Measurements from ENCODE around the gene FNBP1.

DNA sequence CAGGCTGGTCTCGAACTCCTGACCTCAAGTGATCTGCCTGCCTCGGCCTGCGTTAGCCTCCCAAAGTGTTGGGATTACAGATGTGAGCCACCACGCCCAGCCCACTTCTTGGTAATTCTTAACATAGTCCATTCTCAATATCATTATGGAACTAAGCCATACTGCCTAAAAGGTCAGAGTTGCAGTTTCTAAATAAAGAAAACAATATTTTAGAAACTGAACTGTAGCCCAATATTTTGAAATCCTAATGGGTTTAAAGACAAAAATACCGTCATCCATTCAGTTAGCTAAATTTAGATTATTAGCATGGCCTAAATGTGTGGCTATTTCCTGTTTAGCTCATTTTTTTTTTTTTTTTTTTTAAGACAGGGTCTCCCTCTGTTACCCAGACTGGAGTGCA is 108.2 kb downstream of the FNBP1 start:
- TF ChIP-seq, protein P1, sequence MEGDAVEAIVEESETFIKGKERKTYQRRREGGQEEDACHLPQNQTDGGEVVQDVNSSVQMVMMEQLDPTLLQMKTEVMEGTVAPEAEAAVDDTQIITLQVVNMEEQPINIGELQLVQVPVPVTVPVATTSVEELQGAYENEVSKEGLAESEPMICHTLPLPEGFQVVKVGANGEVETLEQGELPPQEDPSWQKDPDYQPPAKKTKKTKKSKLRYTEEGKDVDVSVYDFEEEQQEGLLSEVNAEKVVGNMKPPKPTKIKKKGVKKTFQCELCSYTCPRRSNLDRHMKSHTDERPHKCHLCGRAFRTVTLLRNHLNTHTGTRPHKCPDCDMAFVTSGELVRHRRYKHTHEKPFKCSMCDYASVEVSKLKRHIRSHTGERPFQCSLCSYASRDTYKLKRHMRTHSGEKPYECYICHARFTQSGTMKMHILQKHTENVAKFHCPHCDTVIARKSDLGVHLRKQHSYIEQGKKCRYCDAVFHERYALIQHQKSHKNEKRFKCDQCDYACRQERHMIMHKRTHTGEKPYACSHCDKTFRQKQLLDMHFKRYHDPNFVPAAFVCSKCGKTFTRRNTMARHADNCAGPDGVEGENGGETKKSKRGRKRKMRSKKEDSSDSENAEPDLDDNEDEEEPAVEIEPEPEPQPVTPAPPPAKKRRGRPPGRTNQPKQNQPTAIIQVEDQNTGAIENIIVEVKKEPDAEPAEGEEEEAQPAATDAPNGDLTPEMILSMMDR (IDR thresholded peaks at IDR 0.05; ENCODE audit: insufficient read depth, low read depth, low read length) = no peak
- no peak for TF ChIP-seq EZH2 (IDR thresholded peaks at IDR 0.05; ENCODE audit: insufficient read depth, low read length)
